T-helper 2 cell treated with Interferon-gamma antibody and Interleukin-4, amounts not matched to agents 5 μg/mL and 100 μg/mL, for 36 hours (primary cell): ENCODE results near the gene HPCAL1.

ENCODE experiments used
- DNase-seq: peaks from one replicate; pipeline ENCODE4 v3.0.0; 2021; ENCODE audit warnings: low spot score
- H3K27ac Mint-ChIP-seq: one replicate; pipeline ENCODE4 v1.8.0; 2021; ENCODE audit warnings: mild to moderate bottlenecking, mixed read lengths
- H3K27me3 Mint-ChIP-seq: one replicate; pipeline ENCODE4 v1.8.0; 2021; ENCODE audit warnings: low read depth, mixed read lengths
- H3K36me3 Mint-ChIP-seq: one replicate; pipeline ENCODE4 v1.8.0; 2021; ENCODE audit warnings: low read depth, mixed read lengths
- H3K4me1 Mint-ChIP-seq: one replicate; pipeline ENCODE4 v1.8.0; 2021; ENCODE audit warnings: low read depth, mixed read lengths
- H3K4me3 Mint-ChIP-seq: one replicate; pipeline ENCODE4 v1.8.0; 2022; ENCODE audit warnings: mild to moderate bottlenecking, moderate library complexity, mixed read lengths
- H3K9me3 Mint-ChIP-seq: one replicate; pipeline ENCODE4 v1.8.0; 2021; ENCODE audit warnings: mixed read lengths

The HPCAL1 gene

DNA sequence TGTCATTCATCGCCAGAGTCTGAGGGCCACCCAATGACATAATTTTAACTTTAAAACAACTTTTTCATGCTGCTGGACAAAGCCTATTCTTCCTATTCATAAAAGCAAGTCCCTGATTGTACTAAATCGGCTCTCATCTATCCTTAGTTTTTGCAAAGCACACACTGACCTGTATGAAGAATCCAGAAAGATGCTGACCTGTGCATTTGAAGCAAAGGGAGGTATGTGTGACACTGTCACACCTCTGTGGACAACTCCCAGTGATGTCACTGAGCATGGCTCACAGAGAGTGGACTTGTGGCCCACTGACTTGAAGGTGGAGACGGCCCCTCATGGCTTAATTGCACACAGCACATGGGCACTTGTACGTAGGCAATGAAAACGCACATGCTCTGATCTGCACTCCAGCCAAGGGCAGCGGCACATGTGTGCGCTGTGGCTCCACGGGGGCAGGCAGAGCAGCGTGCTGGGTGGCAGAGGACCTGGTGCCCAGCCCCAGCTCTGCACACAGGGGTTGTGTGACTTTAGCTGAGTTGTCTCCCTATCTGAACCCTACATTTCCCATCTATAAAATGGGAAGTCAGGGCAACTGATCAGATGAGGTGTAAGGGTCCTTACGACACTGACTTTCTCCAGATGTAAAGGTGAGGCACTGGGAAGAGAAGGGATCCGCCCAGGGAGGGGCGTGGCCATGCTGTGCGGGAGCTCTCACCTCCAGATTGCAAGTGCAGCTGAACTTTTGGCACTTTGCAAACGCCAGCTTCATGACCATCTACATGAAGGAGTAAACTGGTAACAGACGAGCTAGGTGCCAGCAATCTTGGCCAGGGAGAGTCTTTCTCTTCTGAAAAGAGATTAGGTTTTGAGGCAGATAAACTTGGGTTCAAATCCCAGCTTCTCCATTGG lies 159.7 kb downstream of the HPCAL1 start:
- Mint-ChIP-seq H3K4me1 (no peaks in the 10 kb centered on the region), H3K27me3 (peaks cover 21% of the 10 kb centered on the region), H3K27ac (no peak overlapping the region), H3K9me3 (no peaks in the 10 kb centered on the region), H3K4me3 (no peak overlapping the region), H3K36me3 (no peaks in the 10 kb centered on the region)
- DNase-seq, result no peak

DNA sequence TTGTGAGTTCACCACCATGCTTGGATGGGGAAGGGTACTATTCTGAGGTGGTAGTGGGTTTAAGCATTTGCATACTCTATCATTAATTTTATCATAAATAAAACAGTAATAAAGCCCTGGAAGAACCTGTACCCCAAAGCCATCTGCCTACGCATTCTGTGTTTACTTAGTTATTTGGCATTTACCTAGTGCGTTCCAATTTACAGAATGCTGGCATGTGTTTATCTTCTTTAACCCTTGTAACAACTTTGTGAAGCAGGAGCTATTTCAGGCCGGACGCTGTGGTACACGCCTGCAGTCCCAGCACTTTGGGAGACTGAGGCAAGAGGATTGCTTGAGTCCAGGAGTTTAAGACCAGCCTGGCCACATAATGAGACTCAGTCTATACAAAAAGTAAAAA lies 163.2 kb downstream of the HPCAL1 start:
- Mint-ChIP-seq H3K4me3 (no peak overlapping the region), H3K9me3 (no peaks in the 10 kb centered on the region), H3K4me1 (no peaks in the 10 kb centered on the region), H3K27me3 (peaks cover 4% of the 10 kb centered on the region), H3K36me3 (no peaks in the 10 kb centered on the region), H3K27ac (no peak overlapping the region)
- no peak for DNase-seq

DNA sequence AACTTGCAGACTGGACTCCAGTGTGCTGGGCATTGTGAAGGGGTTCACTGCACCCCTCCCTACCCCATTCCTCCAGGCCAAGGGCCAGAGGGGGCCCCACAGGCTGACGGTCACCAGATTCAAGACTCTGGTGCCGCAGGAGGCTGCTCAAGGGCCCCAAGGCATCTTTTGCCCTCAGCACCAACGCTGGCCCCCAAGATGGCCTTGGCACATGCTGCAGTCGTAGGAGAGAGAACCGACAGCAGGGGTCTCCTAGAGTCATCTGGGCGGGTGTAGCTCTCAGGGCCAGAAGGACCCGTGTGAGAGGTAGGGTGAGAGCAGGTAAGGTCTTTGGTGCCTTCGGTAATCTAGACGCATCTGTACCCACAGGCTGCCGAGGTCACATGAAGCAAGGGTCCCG lies 164.1 kb downstream of the HPCAL1 start:
- no peaks in the 10 kb centered on the region for H3K9me3 Mint-ChIP-seq
- H3K27ac Mint-ChIP-seq, result no peak overlapping the region
- H3K27me3 Mint-ChIP-seq, result peaks cover 3% of the 10 kb centered on the region
- DNase-seq, result no peak
- no peak overlapping the region for H3K4me3 Mint-ChIP-seq
- H3K36me3 Mint-ChIP-seq, result no peaks in the 10 kb centered on the region
- no peaks in the 10 kb centered on the region for H3K4me1 Mint-ChIP-seq

DNA sequence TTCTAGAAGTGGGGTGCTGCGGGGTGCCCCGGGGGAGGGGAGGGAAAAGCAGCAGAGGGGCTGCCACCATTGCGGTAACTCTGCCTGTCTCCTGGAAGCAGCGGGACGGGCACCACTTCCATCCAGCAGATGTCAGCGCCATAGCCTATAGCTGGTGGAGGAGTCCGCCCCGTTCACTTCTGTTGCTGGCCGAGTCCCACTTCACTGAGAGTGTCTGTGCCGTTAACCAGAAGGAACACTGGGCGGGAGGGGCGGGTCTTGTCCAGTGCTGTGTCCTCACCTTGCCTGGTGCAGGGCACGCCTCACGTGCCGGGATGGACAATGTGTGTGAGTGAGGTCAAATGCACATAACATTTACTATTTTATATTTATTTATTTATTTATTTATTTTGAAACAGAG lies 164.7 kb downstream of the HPCAL1 start:
- Mint-ChIP-seq H3K4me1 (no peaks in the 10 kb centered on the region), H3K27ac (no peak overlapping the region), H3K36me3 (no peaks in the 10 kb centered on the region), H3K4me3 (no peak overlapping the region), H3K27me3 (peaks cover 3% of the 10 kb centered on the region), H3K9me3 (no peaks in the 10 kb centered on the region)
- no peak for DNase-seq

DNA sequence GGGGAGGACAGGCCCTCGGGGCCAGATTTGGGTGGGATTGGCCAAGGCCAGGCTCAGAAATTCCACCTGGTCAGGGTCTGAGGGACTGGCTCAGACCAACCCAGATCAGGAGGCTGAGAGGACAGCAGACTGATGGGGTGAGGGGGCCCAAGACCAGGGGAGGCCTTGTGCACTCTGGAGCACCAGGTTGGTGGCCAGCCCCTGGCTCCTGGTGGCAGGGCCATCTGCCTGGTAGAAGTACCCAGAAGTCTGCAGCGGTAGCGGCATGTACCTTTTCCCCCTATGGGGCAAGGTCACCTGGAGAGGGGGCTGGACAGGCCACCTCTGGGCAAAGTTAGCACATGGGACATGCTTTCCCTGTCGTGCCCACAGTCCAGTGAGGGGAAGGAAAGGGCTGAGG lies 166.6 kb downstream of the HPCAL1 start:
- Mint-ChIP-seq H3K9me3 (no peaks in the 10 kb centered on the region), H3K36me3 (no peaks in the 10 kb centered on the region), H3K4me3 (no peak overlapping the region), H3K27ac (no peak overlapping the region), H3K4me1 (no peaks in the 10 kb centered on the region), H3K27me3 (peaks cover 5% of the 10 kb centered on the region)
- no peak for DNase-seq

DNA sequence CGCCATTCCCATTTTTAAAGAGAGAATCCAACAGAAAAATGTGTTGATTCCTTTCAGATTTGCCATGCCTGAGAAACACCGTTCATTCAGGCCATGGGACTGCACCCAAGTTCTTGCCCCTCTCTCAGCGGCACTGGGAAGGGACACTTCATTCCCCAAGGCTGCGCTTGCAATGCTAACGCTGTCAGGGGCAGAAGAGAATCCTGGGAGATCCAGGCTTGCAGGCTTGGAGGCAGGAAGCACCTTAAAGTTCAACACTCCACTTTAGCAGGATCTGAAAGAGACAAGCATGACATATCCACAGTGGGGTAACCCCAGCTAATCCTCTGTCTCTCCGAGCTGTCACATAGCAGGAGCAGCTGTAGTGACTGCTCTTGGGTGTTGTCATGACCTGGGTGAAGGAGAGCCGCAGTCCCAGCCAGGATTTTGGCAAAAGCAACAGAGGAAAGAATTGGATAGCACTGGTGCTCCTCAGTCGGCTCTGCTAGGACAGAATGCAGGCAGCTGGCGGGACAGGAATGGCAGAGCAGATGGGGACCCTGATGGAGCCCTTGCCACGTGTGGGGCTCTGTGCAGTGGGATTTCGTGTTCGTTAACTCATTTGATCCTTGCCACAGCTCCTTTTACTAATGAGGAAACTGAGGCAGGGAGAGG lies 167.4 kb downstream of the HPCAL1 start:
- Mint-ChIP-seq H3K36me3 (no peaks in the 10 kb centered on the region), H3K27me3 (peaks cover 5% of the 10 kb centered on the region), H3K4me1 (no peaks in the 10 kb centered on the region), H3K9me3 (no peaks in the 10 kb centered on the region), H3K4me3 (no peak overlapping the region), H3K27ac (no peak overlapping the region)
- DNase-seq, result no peak

DNA sequence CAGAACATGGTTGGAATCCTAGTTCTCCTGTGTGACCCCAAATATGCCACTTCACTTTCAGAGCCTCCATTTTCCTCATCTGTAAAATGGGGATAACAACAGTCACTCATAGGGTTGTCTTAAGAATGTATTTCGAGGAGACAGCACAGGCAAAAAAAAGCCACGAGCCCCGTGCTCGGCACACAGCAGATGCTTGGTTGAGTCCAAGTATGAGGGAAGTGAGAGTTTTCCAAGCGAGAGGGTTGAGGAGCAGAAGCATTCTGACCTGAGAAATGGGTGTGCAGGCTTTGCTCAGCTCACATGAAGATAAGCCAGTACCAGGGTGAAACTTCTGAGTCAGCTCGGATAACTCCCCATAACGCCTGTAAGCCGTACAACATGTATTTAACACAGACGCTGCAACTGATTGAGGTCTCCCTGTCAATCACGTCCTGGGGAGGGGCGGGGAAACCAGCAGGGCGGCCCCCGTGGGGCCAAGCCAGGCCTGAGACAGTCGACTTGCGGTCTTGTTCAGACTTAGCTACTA lies 168.4 kb downstream of the HPCAL1 start:
- no peak for DNase-seq
- Mint-ChIP-seq H3K27ac (no peak overlapping the region), H3K9me3 (no peaks in the 10 kb centered on the region), H3K4me1 (no peaks in the 10 kb centered on the region), H3K4me3 (no peak overlapping the region), H3K36me3 (no peaks in the 10 kb centered on the region), H3K27me3 (peaks cover 3% of the 10 kb centered on the region)

DNA sequence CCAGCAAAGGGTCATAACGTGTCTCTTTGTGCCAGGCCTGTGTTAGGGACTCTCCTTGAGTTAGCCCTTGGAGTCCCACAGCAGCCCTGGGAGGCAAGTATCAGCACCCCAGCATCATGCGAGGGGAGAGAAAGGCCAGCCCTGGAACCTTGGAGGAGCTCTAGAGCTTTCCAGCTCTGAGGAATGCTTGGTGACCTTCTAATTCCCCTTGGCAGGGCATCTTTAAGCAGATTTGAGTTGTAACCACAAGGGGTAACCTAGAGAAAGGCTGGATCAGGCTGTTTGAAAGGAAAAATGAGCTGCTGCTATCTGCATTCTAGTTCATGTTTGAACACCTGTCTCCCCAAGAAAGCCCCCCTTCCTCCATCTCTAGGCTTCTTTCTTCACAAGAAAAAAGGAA lies 169.3 kb downstream of the HPCAL1 start:
- H3K9me3 Mint-ChIP-seq, result no peaks in the 10 kb centered on the region
- DNase-seq, result no peak
- H3K4me1 Mint-ChIP-seq, result peaks cover 2% of the 10 kb centered on the region
- H3K27ac Mint-ChIP-seq, result no peak overlapping the region
- no peaks in the 10 kb centered on the region for H3K36me3 Mint-ChIP-seq
- no peak overlapping the region for H3K4me3 Mint-ChIP-seq
- H3K27me3 Mint-ChIP-seq, result peaks cover 3% of the 10 kb centered on the region

DNA sequence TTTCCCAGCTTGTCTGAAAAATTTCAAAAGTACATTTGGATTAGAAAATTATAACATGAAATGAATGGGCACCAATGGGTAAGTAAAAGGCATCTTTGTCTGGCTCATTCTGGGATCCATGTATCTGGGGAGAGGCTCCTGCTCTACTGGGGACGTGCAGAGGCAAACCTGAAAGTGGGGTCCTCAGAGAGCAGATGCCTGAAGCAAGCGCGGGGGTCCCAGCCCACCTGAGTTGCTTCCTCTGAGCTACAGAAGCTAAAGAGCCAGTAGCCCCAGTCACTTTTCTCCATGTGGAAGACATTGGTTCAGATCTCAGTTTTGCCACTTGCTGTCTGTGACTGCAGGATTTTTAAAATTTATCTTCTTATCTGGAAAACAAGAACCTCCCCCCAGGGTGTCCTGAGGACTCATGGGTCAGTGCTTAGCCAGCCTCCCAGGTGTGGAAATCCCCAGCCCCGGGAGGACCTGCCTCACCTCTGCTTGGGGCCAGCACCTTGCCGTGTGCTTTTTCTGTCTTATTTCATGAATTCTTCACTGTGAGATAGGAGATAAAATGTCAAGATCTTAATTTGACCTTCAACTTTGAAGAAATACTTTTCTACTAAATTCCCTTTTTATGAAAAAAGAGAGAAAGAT lies 170.5 kb downstream of the HPCAL1 start:
- H3K36me3 Mint-ChIP-seq, result no peaks in the 10 kb centered on the region
- peaks cover 9% of the 10 kb centered on the region for H3K4me1 Mint-ChIP-seq
- no peak overlapping the region for H3K27ac Mint-ChIP-seq
- H3K27me3 Mint-ChIP-seq, result peaks cover 3% of the 10 kb centered on the region
- no peak overlapping the region for H3K4me3 Mint-ChIP-seq
- no peaks in the 10 kb centered on the region for H3K9me3 Mint-ChIP-seq
- DNase-seq, result no peak

DNA sequence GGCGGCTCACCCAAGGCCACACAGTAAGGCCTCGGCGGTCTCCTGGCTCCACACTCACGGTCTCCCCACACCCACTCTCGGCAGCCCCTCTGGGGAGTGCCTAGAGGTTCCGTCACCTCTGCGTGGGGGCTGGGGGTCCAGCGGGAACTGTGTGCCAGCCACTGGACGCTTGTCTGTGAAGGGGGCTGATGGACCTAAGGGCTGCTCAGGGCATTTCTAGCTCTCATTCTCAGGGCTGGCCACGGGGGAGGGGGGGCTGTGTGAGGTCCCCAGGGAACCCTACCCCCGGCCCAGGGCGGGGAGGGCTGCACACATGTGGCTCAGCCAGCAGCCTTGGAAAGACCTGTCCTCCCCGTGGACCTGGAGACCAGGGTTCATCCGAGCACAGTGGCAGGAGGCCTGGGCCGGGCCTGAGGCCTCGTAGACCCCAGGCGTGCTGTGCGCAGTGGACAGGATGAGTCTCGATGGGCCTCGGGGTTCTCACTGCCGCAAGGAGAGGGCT lies 172.6 kb downstream of the HPCAL1 start:
- no peak for DNase-seq
- peaks cover 5% of the 10 kb centered on the region for H3K27me3 Mint-ChIP-seq
- no peak overlapping the region for H3K27ac Mint-ChIP-seq
- no peaks in the 10 kb centered on the region for H3K36me3 Mint-ChIP-seq
- H3K4me1 Mint-ChIP-seq, result peaks cover 9% of the 10 kb centered on the region
- no peak overlapping the region for H3K4me3 Mint-ChIP-seq
- H3K9me3 Mint-ChIP-seq, result no peaks in the 10 kb centered on the region

DNA sequence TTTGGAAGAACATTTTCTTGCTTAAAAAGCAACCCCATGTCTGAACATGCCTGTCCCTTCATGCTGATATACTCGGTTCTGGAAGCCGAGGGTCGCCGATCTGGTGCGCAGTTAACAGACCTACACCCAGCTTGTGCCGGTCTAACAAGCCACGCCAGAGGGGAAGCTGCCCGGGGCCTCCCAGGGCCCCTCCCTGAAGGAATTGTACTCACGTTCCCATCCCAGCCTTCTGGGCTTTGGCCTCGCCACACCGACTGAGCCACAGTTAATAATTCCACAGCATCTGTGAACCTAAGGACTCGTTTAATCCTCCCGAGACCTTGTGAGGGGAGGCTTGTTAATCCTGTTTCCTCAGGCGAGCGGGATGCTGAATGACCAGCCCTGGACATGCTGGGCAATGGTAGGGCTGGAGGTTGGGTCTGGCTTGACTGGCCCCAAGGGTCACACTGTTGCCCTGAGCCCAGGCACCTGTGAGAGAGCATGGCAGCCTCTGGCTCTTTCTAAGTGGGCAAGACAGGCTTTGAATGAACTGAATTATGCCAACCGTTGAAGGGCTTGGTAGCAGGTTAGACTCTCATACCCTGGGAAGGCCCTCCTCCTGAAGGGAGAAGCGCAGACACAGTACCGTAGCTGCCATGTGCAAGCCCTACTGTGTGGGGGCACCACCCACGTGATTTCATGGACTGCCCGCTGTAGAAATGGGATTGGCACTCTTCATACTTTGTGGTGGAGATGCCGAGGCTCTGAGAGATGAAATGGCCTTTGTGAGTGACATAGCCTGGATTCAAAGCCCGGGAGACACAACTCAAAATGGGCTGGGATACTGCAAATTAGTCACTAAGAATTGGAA lies 173.3 kb downstream of the HPCAL1 start:
- H3K9me3 Mint-ChIP-seq, result no peaks in the 10 kb centered on the region
- H3K4me1 Mint-ChIP-seq, result peaks cover 9% of the 10 kb centered on the region
- peaks cover 5% of the 10 kb centered on the region for H3K27me3 Mint-ChIP-seq
- DNase-seq, result no peak
- H3K4me3 Mint-ChIP-seq, result no peak overlapping the region
- no peak overlapping the region for H3K27ac Mint-ChIP-seq
- no peaks in the 10 kb centered on the region for H3K36me3 Mint-ChIP-seq

DNA sequence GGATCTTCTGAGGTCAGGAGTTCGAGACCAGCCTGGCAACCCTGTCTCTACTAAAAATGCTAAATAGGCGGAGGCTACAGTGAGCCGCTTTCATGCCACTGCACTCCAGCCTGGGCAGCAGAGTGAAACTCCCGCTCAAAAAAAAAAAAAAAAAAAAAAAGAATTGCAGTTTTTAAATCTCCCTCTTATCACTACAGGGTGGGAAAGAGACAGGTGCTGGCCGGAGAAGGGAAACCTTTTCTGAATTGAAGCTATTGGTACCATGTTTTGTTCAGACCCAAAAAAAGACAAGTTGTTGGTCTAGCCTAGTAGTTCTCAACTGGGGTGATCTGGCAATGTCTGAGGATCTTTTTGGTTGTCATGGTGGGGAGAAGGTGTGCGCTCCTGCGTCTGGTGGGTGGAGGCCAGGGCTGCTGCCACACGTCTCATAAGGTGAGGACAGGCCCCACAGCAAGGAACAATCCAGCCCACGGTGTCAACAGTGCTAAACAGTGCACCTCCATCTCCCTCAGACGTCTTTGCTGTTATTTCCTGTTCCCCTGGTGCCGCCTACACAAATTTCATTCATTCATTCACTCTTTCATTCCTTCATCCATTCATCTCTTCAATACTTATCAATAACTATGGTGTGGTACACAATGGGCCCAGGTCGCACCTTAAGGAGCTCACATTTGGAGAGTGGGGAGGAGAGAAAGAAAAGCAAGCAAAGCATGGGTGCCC lies 174.2 kb downstream of the HPCAL1 start:
- Mint-ChIP-seq H3K27me3 (peaks cover 6% of the 10 kb centered on the region), H3K9me3 (no peaks in the 10 kb centered on the region), H3K36me3 (no peaks in the 10 kb centered on the region), H3K4me1 (peaks cover 9% of the 10 kb centered on the region), H3K4me3 (no peak overlapping the region), H3K27ac (no peak overlapping the region)
- no peak for DNase-seq
